NCI-H2196 (cell line): Measurements from ENCODE around the gene IP6K1.
"Not testable (repeated sequence)": the region's sequence is repeated elsewhere in the genome, so short reads cannot be mapped to it uniquely, and the experiment has no call there.

Source experiments
- DNase-seq: peaks from one replicate; lab custom pipeline; 2025; ENCODE audit not compliant: unreplicated experiment; lab: John Stamatoyannopoulos, UW

IP6K1 gene

DNA sequence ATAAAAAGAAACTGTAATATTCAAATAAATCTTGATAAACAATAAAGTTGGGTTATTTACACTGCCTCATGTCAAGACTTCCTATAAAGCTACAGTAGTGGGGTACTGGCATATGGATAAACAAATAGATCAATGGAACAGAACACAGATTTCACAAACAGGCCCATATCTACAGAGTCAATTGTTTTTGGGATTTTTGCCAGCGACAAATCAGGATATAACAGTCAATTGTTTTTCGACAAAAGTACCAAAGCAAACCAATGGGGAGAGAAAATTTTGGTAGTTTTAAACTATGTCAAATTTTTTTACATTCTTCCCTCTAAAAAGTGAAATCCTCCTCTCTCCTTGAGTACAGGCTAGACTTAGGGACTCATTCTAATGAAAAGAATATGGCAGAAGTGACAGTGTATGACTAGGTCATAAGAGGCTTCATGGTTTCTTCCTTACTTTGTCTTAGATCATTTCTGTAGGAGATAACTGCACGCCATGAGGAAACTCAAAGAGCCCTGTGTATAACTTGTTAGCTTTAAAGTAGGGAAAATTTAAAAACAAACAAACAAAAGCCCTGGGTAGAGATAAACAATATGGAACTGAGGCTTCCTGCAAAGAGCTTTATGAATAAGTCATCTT is 16.9 kb downstream of the IP6K1 start:
- DNase-seq = no peak

DNA sequence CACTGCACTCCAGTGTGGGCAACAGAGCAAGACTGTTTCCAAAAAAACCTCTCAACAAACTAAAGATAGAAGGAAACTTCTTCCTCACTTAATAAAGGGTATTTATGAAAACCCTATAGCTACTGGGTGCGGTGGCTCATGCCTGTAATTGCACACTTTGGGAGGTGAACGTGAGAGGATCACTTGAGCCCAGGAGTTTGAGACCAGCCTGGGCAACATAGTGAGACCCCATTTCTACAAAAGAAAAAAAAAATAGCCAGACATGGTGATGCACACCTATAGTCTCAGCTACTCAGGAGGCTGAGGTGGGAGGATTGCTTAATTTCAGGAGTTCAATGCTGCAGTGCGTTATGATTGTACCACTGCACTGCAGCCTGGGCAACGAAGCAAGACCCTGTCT is 22.4 kb downstream of the IP6K1 start:
- DNase-seq = no peak

- no peak for DNase-seq
Measured at GRCh38 chr3:49761661-49762060, 24.7 kb downstream of the IP6K1 start.

GRCh38 chr3:49759226-49759625 is 27.1 kb downstream of the IP6K1 start:
- DNase-seq = no peak

DNA sequence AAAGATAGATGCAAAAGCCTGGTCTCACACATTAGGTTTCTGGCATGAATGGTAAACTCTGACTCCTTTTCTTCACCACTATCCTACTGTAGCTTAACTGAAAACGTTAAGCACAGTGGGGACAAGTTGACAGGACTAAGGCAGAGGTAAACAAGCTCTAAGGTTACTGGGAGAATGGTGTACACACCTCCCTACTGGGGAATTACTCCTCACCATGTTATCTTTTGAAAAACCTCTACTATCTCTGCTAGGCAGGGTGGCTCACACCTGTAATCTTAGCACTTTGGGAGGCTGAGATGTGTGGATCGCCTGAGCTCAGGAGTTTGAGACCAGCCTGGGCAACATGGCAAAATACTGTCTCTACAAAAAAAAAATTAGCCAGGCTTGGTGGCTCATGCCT is 29.1 kb downstream of the IP6K1 start:
- DNase-seq = no peak

DNA sequence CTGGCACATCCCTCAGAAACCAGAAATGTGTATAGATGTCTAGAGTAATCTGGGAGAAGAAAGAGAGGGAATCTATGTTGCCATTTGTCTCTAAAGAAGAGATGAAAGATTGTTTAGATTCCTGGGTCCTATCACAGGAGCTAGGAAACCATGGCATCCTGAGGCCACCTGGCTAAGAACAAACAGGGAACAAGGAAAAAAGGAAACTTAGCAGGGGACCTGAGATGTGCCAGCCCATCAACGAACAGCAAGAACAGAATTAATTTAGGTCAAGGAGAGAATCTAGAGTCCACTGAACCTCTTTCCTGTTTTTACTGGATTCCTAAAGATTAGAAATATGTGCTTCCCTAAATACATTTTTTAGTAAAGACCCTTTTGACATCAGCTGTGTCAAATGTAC is 30.3 kb downstream of the IP6K1 start:
- DNase-seq = no peak

DNA sequence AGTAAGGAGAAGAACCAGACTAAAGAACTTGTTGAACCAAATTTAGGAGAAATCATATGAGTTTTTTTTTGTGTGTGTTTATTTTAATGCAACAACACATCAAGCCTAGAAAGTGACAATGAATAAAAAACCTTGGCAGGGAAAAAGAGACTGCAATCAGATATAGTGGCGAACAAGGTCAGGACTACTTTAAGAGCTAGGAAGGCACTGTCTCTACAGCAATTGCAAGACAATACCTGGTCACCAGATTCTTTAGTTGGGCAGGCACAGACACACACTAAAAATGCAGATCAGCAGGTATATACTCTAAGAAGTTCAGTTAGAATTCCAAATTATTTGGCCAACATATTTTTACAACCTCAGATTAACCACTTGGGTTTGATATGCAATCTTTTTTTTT is 31.8 kb downstream of the IP6K1 start:
- DNase-seq = no peak

DNA sequence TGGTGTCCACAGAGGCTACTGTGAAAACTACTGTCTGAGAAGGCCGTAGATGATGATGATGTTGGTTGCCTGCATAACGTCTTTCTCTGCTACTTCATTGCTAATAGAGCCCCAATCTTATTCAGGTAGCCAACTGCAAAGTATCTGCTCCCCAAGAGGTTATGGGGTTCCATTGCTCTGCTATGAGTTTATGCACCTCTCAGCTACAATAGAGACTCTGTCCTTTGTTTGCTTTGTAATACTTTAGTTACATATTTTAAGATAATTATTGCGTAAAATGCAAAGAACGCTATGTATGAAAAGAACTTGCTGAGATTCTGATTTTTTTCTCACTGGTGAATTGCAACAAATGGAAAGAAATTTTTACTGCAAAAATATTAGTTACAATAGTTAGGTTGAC is 34.8 kb downstream of the IP6K1 start:
- no peak for DNase-seq

DNA sequence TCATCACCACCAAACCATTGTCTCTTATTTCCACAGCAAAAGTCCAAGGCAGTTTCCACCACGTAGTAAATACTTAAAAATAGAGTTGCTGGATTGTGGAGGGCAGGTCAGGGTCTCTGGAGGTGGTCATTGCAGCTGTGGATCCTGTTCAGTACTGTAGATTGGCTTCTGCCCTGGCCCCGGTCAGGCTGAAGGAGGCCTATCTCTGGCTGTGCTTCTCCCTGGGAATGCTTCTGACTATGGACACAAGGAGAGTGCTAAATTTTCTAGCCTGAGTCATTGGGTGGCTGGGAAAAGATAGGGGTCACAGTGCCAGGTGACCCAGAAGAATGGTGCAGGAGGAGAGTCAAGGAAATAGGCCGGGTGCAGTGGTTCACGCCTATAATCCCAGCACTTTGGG is 36.3 kb downstream of the IP6K1 start:
- DNase-seq = no peak

DNA sequence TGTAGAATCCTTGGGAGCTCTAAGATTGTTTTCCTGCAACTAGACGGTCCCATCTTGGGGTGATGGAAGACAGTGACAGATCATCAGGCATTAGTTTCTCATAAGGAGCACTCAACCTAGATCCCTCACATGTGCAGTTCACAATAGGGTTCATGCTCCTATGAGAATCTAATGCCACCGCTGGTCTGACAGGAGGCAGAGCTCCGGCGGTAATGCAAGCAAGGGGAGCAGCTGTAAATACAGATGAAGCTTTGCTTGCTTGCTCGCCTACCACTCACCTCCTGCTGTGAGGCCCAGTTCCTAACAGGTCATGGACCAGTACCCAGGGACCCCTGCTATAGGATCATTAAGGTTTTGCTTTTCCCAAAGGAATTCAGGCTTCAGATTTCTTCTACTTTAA is 37.5 kb downstream of the IP6K1 start:
- DNase-seq = not testable (repeated sequence)

DNA sequence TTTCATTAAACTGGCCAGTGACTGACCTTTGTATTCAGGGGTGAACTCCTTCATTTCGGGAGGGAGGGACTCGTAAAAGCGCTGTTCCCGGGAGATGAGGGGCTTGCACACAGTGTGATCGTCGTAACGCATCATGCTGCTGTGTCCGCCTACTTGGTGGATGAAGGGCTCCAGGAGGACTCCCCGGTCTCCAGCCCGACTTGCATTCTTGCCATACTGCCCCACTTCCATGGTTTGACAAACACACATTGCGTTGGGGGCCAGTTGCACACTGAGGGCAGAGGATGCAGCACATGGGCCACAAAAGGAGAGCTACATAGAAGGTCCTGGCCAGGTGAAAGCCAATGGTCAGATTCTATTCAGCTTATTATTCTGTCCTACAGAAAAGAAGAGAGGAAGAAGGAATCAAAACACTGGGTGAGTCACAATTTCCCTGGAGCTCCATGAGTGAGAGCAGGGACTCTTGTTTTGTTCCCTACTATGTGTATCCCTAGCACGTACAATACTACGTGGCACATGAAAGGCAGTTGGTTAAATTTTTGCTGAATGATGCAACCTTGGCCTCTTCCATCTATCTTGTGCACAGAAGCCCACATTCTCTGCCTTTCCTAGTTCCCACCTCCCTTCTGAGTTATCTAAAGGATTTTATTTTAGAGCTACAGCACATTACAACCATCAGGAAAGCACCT is 38.4 kb downstream of the IP6K1 start:
- no peak for DNase-seq

- DNase-seq = no peak
Measured at GRCh38 chr3:49745986-49746385, 40.4 kb downstream of the IP6K1 start.

- no peak for DNase-seq
Measured at GRCh38 chr3:49740427-49740826, 45.9 kb downstream of the IP6K1 start.

GRCh38 chr3:49738067-49738713 is 48.2 kb downstream of the IP6K1 start:
- DNase-seq = no peak

GRCh38 chr3:49734752-49735151 is 51.6 kb downstream of the IP6K1 start:
- DNase-seq = no peak

DNA sequence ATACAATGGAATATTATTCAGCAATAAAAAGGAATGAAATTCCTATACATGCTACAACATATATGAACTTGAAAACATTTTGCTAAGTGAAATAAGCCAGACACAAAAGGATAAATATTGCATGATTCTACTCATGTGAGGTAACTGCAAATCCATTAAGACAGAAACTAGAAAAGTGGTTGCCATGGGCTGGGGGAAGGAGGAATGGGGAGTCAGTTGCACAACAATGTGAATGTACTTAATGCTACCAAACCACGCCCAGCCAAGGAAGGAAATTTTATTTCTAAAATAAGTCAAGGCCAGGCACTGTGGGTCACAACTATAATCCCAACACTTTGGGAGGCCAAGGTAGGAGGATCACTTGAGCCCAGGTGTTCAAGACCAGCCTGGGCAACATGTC is 52.8 kb downstream of the IP6K1 start:
- no peak for DNase-seq

- DNase-seq = no peak
Measured at GRCh38 chr3:49732597-49732996, 53.7 kb downstream of the IP6K1 start.

GRCh38 chr3:49729966-49730609 is 56.3 kb downstream of the IP6K1 start:
- no peak for DNase-seq

- no peak for DNase-seq
Measured at GRCh38 chr3:49727924-49728361, 58.4 kb downstream of the IP6K1 start.

DNA sequence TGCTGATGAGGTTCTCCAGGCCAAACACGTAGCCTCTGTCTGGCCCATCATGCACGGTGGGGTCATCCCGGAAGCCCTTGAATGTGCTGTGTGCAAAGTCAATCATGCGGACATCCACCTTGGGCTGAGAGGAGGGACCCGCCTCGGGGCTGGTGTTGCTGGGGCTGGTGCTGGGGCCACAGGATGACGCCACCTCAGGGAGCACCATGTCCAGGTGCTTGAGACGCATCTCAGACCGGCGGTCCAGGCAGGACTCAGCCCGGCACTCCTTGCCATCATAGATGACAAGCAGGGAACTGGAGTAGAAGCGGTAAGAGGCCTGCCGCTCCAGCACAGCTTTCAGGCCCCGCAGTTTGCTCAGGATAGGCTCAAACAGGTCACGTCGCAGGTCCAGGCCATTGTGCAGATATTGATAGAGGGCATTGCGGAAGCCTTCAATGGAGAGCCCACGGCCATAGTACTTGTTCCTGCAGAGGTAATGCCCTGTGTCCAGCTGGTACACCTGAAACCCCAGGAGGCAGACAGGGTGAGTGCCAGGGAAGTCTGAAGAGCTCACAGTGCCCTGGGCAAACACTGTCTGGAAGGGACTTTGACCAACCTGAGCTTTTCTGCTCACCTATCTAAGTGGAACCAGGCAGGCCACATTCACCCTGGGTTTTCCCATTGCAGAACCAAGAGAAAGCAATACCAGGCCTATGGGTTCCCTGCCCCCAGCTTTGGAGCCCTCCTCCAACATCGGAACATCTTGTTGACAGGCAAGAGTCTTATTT is 59.0 kb downstream of the IP6K1 start:
- no peak for DNase-seq
